ENCODE measurements around the gene PPP2R5C. TPM values are rescaled to one million over a fixed set of nuclear protein-coding genes. Genes with fewer than 3 reads are reported as not detected.
"Not testable (repeated sequence)": the region's sequence is repeated elsewhere in the genome, so short reads cannot be mapped to it uniquely, and the experiment has no call there.

Gene PPP2R5C
- polyA plus RNA-seq (ENCODE audit: insufficient read depth in 1 of 5, insufficient read length in 5 of 5, low replicate concordance in 1 of 5), result 100 to 1,000 TPM in 4 of 5 donors, 10 to 100 TPM in 1; 85.5 to 131 (median 116) TPM
- long read RNA-seq, donor 1, full-length matches to known transcripts, result 44 of 106 reads
- long read RNA-seq, donor 1, partial matches to known transcripts, result 62 of 106 reads
- long read RNA-seq, donor 1, other reads (novel, unspliced or antisense), result 0 of 106 reads
- long read RNA-seq, donor 2, full-length matches to known transcripts, result 28 of 28 reads
- long read RNA-seq, donor 2, partial matches to known transcripts, result 0 of 28 reads
- long read RNA-seq, donor 2, other reads (novel, unspliced or antisense), result 0 of 28 reads
- long read RNA-seq, donor 3, full-length matches to known transcripts, result 31 of 37 reads
- long read RNA-seq, donor 3, partial matches to known transcripts, result 6 of 37 reads
- long read RNA-seq, donor 3, other reads (novel, unspliced or antisense), result 0 of 37 reads
- long read RNA-seq, donor 4, full-length matches to known transcripts, result 26 of 32 reads
- long read RNA-seq, donor 4, partial matches to known transcripts, result 6 of 32 reads
- long read RNA-seq, donor 4, other reads (novel, unspliced or antisense), result 0 of 32 reads
- long read RNA-seq, donor 5, full-length matches to known transcripts, result 38 of 88 reads
- long read RNA-seq, donor 5, partial matches to known transcripts, result 50 of 88 reads
- long read RNA-seq, donor 5, other reads (novel, unspliced or antisense), result 0 of 88 reads
- long read RNA-seq, donor 6, full-length matches to known transcripts, result 33 of 52 reads
- long read RNA-seq, donor 6, partial matches to known transcripts, result 19 of 52 reads
- long read RNA-seq, donor 6, other reads (novel, unspliced or antisense), result 0 of 52 reads
- long read RNA-seq, donor 7, full-length matches to known transcripts, result 30 of 35 reads
- long read RNA-seq, donor 7, partial matches to known transcripts, result 5 of 35 reads
- long read RNA-seq, donor 7, other reads (novel, unspliced or antisense), result 0 of 35 reads
- long read RNA-seq, donor 8, full-length matches to known transcripts, result 7 of 7 reads
- long read RNA-seq, donor 8, partial matches to known transcripts, result 0 of 7 reads
- long read RNA-seq, donor 8, other reads (novel, unspliced or antisense), result 0 of 7 reads

DNA sequence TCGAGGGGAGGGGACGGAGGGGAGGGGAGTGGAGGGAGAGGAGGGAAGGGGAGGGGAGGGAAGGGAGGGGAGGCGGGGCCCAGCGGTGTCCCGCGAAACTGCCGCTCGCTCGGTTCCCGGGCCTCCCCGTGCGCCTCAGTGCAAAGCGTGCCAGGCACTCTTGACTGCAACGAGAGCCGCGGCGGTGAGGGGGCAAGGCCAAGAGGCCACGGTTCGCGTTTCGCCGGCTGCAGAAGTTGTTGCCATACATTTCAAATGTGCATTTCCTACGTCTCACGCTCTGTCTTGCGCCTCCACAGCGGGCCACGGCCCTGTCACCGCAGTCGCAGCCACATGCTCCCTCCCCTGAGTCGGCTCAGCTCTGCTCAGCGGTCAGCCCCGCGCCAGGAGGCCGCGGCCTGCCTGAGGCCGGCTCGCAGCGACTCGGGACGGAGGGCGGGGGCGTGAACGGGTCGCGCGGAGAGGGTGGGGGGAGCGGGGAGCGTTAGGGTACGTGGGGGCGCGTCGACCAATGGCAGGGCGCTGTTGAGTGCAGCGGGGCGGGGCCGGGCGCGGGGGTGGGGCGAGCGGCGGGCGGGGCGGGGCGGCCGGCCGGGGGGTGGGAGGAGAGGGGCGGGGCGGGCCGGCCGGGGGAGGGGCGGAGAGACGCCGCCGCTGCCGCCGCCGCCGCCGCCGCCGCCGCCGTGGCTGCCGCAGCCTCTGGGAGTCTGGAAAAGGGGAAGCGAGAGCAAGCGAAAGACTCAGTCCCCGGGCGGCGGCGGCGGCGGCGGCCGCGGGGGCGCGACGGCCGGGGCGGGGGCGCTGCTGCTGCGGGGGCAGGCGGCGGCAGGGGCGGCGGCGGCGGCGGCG is at the start of gene PPP2R5C:
PPP2R5C (plus strand) TSS at position 678 of the 849 bp plus-strand sequence. CDS start 185 bp downstream, outside the sequence.
- DNase-seq, result peak; percentile 87 to 90

DNA sequence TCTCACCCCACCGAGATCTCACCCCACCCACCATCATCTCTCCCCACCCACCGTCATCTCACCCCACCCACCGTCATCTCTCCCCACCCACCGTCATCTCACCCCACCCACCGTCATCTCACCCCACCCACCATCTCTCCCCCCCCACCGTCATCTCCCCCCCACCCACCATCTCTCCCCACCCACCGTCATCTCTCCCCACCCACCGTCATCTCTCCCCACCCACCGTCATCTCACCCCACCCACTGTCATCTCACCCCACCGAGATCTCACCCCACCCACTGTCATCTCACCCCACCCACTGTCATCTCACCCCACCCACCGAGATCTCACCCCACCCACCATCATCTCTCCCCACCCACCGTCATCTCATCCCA is 49.7 kb upstream of the PPP2R5C start:
- not testable (repeated sequence) for DNase-seq

DNA sequence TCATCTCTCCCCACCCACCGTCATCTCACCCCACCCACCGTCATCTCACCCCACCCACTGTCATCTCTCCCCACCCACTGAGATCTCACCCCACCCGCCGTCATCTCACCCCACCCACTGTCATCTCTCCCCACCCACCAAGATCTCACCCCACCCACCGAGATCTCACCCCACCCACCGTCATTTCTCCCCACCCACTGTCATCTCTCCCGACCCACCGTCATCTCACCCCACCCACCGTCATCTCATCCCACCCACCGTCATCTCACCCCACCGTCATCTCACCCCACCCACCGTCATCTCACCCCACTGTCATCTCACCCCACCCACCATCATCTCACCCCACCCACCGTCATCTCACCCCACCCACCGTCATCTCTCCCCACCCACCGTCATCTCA is 49.2 kb upstream of the PPP2R5C start:
- not testable (repeated sequence) for DNase-seq

DNA sequence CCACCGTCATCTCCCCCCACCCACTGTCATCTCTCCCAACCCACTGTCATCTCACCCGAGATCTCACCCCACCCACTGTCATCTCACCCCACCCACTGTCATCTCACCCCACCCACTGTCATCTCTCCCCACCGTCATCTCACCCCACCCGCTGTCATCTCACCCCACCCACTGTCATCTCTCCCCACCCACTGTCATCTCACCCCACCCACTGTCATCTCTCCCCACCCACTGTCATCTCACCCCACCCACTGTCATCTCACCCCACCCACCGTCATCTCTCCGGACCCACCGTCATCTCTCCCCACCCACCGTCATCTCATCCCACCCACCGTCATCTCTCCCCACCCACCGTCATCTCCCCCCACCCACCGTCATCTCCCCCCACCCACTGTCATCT is 48.4 kb upstream of the PPP2R5C start:
- DNase-seq, result not testable (repeated sequence)

DNA sequence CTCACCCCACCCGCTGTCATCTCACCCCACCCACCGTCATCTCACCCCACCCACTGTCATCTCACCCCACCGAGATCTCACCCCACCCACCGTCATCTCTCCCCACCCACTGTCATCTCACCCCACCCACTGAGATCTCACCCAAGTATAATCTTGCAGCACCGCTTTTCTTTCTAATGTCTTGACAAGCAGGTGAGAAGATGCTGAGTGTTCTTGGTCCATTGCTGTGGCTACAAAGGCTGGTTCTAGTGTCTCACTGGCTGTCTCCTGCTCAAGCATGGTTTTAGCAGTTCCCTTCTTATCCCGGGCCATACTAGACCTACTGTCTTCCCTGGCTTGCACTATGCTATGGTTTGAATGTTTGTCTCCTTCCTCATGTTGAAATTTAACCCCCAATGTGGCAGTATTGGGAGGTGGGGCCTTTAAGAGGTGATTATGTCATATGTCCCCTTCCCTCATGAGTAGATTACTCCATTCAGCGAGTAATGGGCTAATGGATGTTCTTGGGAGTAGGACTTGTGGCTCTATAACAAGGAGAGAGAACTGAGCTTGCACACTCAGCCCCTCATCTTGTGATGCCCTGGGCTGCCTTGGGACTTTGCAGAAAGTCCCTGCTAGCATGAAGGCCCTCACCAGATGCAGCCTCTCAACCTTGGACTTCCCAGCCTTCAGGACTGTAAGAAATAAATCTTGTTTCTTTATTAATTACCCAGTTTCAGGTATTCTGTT is 47.7 kb upstream of the PPP2R5C start:
- no peak for DNase-seq

- no peak for DNase-seq
Measured at GRCh38 chr14:101714394-101714793, 47.1 kb upstream of the PPP2R5C start.

DNA sequence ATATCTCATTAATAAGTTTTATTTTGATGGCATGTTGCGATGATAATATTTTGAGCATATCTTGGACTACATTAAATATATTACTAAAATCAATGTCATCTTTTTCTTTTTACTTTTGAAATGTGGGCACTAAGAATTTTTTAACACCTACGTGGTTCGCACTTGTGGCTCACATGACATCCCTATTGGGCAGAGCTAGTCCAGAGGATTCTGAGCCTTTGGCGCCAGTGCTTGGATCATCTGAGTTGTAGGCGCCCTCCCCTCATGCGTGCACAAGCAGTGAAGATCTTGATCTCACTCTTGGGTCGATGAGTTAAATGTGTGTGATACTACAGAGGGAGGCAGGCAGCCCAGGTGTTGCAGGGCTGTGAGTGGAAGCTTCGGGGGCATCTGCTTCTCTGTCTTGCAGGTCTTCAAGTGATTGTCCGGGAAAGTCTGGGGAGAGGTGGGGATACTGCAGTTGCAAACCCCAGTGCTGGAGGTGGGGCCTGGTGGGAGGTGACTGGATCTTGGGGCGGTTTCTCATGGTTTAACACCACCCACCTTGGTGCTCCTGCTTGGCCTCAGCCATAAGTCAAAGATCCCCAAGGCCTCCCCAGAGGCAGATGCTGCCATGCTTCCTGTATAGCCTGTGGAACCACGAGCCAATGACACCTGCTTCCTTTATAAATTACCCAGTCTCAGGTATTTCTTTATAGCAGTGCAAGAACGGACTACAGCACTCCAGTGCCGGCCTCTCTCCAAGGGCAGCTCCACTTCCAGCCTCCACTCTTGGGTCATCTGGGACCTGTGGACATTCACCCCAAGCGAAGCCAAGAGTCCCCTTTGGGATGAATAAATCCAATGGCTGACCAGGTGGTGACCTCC is 46.1 kb upstream of the PPP2R5C start:
- DNase-seq, result no peak

- DNase-seq, result no peak
Measured at GRCh38 chr14:101716077-101716950, 45.2 kb upstream of the PPP2R5C start.

DNA sequence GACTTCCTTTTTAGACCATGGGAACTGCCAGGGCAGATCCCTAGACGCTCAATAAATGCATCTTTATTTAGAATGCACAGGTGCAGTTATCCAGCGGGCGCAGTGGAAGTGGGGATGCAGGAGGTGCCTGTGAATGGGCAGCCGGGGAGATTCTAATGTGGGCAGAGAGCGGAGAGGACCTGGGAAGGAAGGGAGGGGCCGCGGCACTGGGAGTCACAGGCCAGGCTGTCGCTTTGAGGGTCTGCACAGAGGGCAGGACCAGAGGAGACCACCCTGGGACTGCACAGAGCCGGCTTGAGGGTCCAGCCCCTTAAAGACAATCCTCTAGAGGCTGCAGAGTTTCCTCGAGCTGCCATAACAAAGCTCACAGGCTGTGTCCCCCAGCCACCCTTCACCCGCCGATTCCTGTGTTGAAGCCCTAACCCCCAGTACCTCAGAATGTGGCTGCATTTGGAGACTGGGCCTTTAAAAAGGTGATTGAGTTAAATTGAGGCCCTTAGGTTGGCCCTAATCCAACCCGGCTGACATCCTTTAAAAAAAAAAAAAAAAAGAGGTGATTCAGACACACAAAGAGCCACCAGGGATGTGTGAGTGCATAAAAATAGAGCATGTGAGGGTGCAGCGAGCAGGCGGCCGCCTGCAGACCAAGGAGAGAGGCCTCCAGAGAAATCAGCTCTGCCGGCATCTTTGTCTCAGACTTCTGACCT is 44.4 kb upstream of the PPP2R5C start:
- DNase-seq, result no peak

GRCh38 chr14:101717663-101718490 is 43.6 kb upstream of the PPP2R5C start:
- no peak for DNase-seq

DNA sequence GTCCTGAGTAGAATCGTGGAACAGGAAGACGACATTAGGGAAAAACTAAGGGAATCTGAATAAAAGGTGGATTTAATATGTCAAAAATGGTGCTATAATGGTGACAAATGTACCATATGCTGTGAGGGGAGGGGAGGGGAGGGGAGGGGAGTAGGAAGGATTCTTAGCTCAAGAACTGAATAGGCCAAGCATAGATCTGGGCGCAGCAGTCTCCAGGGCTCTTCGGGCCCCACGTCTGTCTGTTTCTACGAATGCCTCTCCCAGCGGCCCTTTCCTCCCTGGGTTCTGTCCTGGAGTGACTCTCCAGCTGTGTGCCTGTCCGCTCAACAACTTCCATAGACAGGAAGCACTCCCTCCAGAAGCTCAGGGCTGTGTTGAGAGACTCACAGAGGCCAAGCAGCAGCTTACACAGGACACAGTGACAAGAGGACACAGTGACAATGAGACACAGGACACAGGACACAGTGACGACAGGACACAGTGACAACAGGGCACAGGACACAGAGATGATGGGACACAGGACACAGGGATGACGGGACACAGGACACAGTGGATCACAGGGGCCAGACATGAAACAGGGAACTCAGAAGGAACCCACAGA is 42.4 kb upstream of the PPP2R5C start:
- DNase-seq, result no peak

GRCh38 chr14:101719708-101720107 is 41.8 kb upstream of the PPP2R5C start:
- no peak for DNase-seq

DNA sequence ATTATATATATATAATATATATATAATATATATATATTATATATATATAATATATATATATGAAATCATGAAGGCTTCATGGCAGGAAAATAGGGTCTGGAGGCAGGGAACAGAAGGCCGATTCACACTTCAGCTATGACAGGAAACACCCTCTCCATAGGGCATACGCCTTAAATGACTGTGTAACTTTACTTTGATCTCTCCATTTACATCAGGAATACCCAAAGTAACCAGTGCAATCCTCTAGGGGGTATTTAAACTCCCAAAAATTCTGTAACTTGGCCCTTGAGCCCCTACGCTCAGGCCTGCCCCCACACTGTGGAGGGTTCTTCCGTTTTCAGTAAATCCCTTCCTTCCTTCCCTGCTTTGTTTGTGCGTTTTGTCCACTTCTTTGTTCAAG is 40.4 kb upstream of the PPP2R5C start:
- no peak for DNase-seq

DNA sequence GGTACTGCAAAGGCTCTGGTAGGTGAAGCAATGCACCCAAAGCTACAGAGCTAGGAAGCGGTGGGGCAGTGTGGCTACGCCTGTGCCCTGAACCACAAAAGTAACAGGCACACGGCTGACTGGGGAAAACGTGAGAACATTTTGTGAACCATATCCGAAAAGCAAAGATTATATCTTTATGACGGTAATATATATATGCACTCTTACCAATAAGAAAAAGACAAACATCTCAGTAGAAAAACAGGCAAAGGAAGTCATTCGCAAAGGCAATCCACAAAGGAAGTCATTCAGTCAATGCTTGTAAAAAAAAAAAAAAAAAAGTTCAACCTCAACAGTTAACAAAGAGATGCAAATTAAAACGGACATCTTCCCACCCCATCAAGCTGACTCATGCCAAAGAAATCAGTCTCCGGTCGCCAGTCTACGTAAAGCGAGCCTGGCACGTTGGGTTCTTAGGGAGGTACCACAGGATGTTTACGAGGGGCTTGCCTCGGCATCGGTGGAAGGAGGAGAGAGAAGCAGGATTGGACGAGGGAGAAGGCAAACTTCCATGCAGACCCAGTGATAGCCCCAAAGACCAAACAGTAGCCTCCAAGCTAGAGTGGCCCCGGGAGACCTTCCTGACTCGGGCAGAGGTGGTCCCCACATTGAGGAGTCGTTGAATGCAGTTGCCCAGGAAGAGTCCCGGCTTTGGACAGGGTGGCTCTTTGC is 39.4 kb upstream of the PPP2R5C start:
- DNase-seq, result no peak

GRCh38 chr14:101723061-101723595 is 38.4 kb upstream of the PPP2R5C start:
- no peak for DNase-seq

Data from right lung (tissue), 10 donors.